ENCODE data around the gene SLC2A1. TPM values are rescaled to one million over a fixed set of nuclear protein-coding genes. Genes with fewer than 3 reads are reported as not detected.

SLC2A1 gene
- total and polyA plus RNA-seq, 9 of the 15 experiments (the other 6 are each of a cell fraction or from before 2014, with no cell fraction given): 12.6 to 153 (median 48.0) TPM

- TF ChIP-seq ZNF23 (CRISPR knock-in tag; IDR thresholded peaks at IDR 0.05) (no peak), XRCC3 (IDR thresholded peaks at IDR 0.05) (no peak), CUX1 (CRISPR knock-in tag; IDR thresholded peaks at IDR 0.05) (peak; percentile 83; the same call in 1 of the 2 replicates), BRCA1 (IDR thresholded peaks at IDR 0.05) (no peak), BRCA1 (CRISPR knock-in tag; IDR thresholded peaks at IDR 0.05) (no peak), UBTF (IDR thresholded peaks at IDR 0.05; ENCODE audit: borderline replicate concordance in 1 of 2, low read depth in 2 of 2, low read length in 2 of 2) (peak; percentile 72 to 96; a peak in 3 of 4 replicates), TCFL5 (CRISPR knock-in tag; conservative IDR thresholded peaks at IDR 0.05) (no peak), CBX3 (IDR thresholded peaks at IDR 0.05; ENCODE audit: borderline replicate concordance in 1 of 2, low read length in 2 of 2) (peak in 1 of 2 experiments; percentile 65; a peak in 1 of 3 replicates), GATA2 (CRISPR knock-in tag; IDR thresholded peaks at IDR 0.05) (peak; percentile 97), CBX1 (IDR thresholded peaks at IDR 0.05; ENCODE audit: low read depth) (peak; percentile 63; the same call in 1 of the 2 replicates), CCAR2 (IDR thresholded peaks at IDR 0.05; ENCODE audit: low read depth, low read length) (no peak), THAP7 (CRISPR knock-in tag; IDR thresholded peaks at IDR 0.05) (no peak), TRIM24 (IDR thresholded peaks at IDR 0.05) (peak; percentile 86 to 90), TAF15 (IDR thresholded peaks at IDR 0.05; ENCODE audit: low read depth, low read length) (no peak), ZNF124 (CRISPR knock-in tag; IDR thresholded peaks at IDR 0.05) (no peak), PHB (CRISPR knock-in tag; IDR thresholded peaks at IDR 0.05) (no peak), SMARCC2 (IDR thresholded peaks at IDR 0.05; ENCODE audit: low read depth) (peak; percentile 88; the same call in 1 of the 2 replicates), POLR2AphosphoS5 (IDR thresholded peaks at IDR 0.05; ENCODE audit: control insufficient read depth, insufficient read depth, low read depth, low read length) (peak; percentile 97), BRF1 (IDR thresholded peaks at IDR 0.05; ENCODE audit: borderline replicate concordance, extremely low read depth, insufficient read length) (no peak)
Measured at GRCh38 chr1:42936309-42937078, 22.2 kb downstream of the SLC2A1 start (continued).
